BJ (cell line): ENCODE measurements around the gene DSC1. TPM values are rescaled to one million over a fixed set of nuclear protein-coding genes. Genes with fewer than 3 reads are reported as not detected.
"Not testable (repeated sequence)": the region's sequence is repeated elsewhere in the genome, so short reads cannot be mapped to it uniquely, and the experiment has no call there.

Experiments
- CTCF ChIA-PET: fragments of 350-600 bp; formaldehyde crosslinking; extraction: SDS; loops from one replicate; lab custom pipeline; 2021; ENCODE audit warnings: antibody characterized with exemption, inconsistent platforms; lab: Yijun Ruan, JAX
- POLR2A ChIA-PET: fragments of 300-600 bp; sonication (Branson Sonifier 250); formaldehyde crosslinking; extraction: SDS; loops from one replicate; lab custom pipeline; 2021; ENCODE audit warnings: antibody characterized with exemption; lab: Charles Lee
- DNase-seq: peaks from one replicate; pipeline ENCODE4 v3.0.0-alpha.2; 2011; ENCODE audit warnings: low read depth
- H3K27me3 ChIP-seq: 2 replicates; pipeline ENCODE4 v1.6.0; 2011; ENCODE audit warnings: low read length; ENCODE audit not compliant: control insufficient read depth, insufficient read depth
- H3K36me3 ChIP-seq: 2 replicates; pipeline ENCODE4 v1.5.1; 2011; ENCODE audit warnings: low read length; ENCODE audit not compliant: control insufficient read depth, insufficient read depth
- H3K4me3 ChIP-seq: 2 replicates; pipeline ENCODE4 v1.5.1; 2011; ENCODE audit warnings: low read depth, mild to moderate bottlenecking, control low read depth, low read length
- polyA plus RNA-seq: library from polyadenylated mRNA; depleted of rRNA; stranded (reverse); fragments of >200 nt; gene quantifications from 2 replicates; pipeline ENCODE4 v1.2.3, GENCODE V29; 2011
- TF ChIP-seq, protein P1 (sequence below): IDR thresholded peaks from 2 replicates; pipeline ENCODE4 v1.5.1; 2011; ENCODE audit warnings: low read depth, mild to moderate bottlenecking, control low read depth, inconsistent platforms, low read length, moderate library complexity; ENCODE audit not compliant: insufficient read depth

Gene DSC1
- polyA plus RNA-seq, 1 experiment, result not detected

DNA sequence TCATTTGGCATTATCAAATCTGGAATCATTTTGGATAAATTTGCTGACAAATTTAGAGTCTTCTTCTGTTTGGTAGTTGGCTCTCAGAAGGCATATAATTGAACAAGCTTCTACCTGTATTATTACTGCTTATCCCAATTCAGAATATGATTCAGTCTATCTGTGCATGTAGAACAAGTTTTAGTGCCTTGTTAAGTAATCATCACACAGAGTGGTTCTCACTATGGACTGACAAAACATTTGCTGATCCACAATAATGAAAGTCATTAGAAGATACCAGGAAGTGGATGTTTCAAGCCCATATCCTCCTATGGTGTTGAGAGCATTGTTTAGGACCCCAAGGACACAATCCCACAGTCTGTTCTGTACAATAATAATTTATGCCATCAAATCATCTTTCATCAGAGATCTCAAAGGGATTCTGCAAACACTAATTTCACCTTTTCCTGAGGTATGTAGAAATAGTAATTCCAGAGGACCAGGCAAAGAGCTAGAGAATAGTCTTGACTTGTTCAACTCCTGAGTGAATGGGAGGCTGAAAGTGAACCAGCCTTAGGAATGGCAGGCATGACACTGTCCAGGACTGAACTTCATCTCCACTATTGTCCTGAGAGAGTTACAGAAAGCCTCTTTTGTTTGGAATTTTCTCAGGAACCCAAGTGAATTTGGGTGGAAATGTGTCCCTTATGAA is 29.6 kb upstream of the DSC1 start:
- DNase-seq, result no peak
- CTCF ChIA-PET, result no interaction called here
- TF ChIP-seq, protein P1, sequence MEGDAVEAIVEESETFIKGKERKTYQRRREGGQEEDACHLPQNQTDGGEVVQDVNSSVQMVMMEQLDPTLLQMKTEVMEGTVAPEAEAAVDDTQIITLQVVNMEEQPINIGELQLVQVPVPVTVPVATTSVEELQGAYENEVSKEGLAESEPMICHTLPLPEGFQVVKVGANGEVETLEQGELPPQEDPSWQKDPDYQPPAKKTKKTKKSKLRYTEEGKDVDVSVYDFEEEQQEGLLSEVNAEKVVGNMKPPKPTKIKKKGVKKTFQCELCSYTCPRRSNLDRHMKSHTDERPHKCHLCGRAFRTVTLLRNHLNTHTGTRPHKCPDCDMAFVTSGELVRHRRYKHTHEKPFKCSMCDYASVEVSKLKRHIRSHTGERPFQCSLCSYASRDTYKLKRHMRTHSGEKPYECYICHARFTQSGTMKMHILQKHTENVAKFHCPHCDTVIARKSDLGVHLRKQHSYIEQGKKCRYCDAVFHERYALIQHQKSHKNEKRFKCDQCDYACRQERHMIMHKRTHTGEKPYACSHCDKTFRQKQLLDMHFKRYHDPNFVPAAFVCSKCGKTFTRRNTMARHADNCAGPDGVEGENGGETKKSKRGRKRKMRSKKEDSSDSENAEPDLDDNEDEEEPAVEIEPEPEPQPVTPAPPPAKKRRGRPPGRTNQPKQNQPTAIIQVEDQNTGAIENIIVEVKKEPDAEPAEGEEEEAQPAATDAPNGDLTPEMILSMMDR, result no peak
- H3K4me3 ChIP-seq, result no peak overlapping the region
- H3K27me3 ChIP-seq, result no peaks in the 10 kb centered on the region
- POLR2A ChIA-PET, result no interaction called here
- H3K36me3 ChIP-seq, result no peaks in the 10 kb centered on the region

DNA sequence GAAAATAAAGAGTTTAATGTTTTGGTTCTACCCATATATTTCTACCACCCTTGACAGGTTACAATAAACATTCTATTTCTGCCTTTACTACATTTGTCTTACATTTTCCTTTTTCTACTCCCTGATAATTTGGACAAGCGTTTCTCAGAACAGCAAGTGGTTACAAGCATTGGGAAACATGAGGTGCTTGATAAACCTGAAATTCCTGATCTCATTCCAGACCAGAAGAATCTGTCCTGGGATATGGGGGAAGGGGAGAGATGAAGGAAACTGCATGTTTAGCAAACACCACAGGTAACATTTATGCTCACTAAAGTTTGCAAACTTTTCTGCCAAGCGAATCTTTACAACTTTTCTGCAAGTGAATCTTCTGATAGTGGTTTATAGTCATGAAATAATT is 28.3 kb upstream of the DSC1 start:
- ChIA-PET CTCF (no interaction called here), POLR2A (no interaction called here)
- no peak for DNase-seq
- H3K36me3 ChIP-seq, result no peaks in the 10 kb centered on the region
- H3K27me3 ChIP-seq, result no peaks in the 10 kb centered on the region
- TF ChIP-seq, protein P1, result no peak
- no peak overlapping the region for H3K4me3 ChIP-seq

DNA sequence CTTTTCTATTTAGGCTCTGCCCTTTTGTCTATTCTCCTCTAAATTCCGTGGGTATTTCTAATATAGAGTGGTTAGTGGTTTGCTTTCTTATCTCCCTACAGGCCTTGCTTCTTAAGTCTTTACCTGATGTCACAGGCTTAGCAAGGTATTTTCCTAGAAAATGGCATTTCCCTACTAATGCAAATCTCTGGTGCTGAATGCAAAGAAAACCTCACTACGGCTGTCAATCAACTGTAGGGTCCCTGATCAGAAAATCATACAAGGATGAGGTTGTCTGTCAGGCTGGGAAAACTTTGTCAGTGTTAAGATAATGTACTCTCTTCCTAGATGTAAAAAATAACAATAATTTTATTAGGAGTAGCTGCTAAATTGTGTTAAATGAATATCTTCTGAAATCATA is 27.1 kb upstream of the DSC1 start:
- H3K27me3 ChIP-seq, result no peaks in the 10 kb centered on the region
- TF ChIP-seq, protein P1, result no peak
- no peak for DNase-seq
- no peaks in the 10 kb centered on the region for H3K36me3 ChIP-seq
- CTCF ChIA-PET, result no interaction called here
- POLR2A ChIA-PET, result no interaction called here
- no peak overlapping the region for H3K4me3 ChIP-seq

DNA sequence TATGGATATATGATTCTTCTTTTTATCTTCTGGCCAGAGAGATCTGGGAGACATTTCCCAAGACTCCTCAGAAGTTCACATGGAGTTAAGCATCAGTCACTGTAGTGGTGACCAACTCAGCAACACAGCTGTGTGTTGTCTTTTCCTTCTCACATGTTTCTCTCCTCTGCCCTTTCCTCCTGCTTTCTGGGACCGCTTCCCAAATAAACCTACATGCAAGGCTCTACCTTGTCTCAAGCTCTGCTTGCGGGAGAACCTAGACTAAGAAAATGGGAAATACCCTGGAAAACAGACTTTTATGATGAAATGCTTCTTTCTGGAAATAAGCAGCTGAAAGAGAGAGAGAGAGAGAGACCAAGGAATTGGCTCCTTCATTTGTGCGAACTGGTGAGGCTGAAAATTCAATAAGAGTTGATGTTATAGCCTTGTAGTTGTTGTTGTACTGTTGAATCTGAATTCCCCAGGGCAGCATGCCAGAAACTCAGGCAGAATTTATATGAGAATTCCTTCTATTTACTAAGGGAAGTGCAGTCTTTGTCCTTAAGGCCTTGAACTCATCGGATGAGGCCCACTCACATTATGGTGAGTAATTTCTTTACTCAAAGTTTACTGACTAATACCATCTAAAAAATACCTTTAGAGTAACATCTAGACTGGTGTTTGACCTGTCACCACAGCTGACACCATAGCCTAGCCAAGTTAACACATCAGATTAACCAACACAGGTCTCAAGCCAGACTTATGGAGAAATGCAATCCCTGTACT is 22.7 kb upstream of the DSC1 start:
- no peak for DNase-seq
- TF ChIP-seq, protein P1, result no peak
- no peaks in the 10 kb centered on the region for H3K36me3 ChIP-seq
- H3K4me3 ChIP-seq, result no peak overlapping the region
- no peaks in the 10 kb centered on the region for H3K27me3 ChIP-seq
- CTCF ChIA-PET, result no interaction called here
- POLR2A ChIA-PET, result no interaction called here

DNA sequence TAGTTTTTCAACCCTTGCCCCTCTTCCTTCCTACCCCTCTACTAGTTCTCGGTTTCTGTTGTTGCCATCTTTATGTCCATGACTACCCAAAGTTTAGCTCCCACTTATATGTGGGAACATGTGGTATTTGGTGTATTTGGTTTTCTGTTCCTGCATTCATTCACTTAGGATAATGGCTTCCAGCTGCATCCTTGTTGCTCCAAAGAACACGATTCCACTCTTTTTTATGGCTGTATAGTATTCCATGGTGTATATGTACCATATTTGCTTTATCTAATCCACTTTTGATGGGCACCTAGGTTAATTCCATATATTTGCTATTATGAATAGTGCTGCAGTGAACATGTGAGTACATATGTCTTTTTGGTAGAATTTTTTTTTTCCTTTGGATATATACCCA is 20.6 kb upstream of the DSC1 start:
- CTCF ChIA-PET, result no interaction called here
- Histone ChIP-seq H3K27me3 (no peaks in the 10 kb centered on the region), H3K4me3 (no peak overlapping the region), H3K36me3 (no peaks in the 10 kb centered on the region)
- POLR2A ChIA-PET, result no interaction called here
- DNase-seq, result no peak
- TF ChIP-seq, protein P1, result no peak

DNA sequence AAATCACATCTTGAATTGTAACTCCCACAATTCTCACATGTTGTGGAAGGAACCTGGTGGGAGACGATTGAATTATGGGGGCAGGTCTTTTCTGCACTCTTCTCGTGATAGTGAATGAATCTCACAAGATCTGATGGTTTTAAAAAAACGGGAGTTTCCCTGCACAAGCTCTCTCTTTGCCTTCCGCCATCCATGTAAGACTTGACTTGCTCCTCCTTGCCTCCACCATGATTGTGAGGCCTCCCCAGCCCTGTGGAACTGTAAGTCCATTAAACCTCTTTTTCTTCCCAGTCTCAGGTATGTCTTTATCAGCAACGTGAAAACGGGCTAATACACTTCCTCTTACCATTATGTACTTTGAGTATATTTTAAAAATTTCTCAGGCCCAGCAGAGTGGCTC is 14.7 kb upstream of the DSC1 start:
- H3K4me3 ChIP-seq, CTCF ChIA-PET, H3K27me3 ChIP-seq, DNase-seq, H3K36me3 ChIP-seq, POLR2A ChIA-PET: not testable (repeated sequence)
